ENCODE results near the gene ATP8A2.

DNA sequence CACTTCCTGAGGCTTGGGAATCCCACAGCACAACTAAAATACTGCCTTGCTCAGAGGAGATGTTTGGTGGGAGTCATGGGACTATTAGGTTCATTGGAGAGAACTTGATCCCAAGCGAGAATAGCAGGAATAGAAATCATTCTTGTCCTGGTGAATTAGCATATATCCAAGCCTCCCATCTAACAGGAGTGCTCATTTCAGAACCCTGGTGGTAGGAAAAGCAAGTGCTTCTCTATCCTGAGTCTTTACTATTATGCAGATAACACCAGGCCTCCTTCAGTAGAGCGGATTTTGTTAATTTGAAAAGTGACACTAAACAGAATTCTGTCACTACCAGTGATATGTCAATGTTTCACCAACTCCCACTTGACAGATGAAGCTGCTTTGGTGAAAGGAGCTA lies 199.5 kb downstream of the ATP8A2 start:
- no peak for TF ChIP-seq CTCF (IDR thresholded peaks at IDR 0.05)
- no peak for TF ChIP-seq POLR2A (IDR thresholded peaks at IDR 0.05)
- TF ChIP-seq POLR2AphosphoS5 (IDR thresholded peaks at IDR 0.05): no peak
